ENCODE results near the gene AMN.

AMN gene

DNA sequence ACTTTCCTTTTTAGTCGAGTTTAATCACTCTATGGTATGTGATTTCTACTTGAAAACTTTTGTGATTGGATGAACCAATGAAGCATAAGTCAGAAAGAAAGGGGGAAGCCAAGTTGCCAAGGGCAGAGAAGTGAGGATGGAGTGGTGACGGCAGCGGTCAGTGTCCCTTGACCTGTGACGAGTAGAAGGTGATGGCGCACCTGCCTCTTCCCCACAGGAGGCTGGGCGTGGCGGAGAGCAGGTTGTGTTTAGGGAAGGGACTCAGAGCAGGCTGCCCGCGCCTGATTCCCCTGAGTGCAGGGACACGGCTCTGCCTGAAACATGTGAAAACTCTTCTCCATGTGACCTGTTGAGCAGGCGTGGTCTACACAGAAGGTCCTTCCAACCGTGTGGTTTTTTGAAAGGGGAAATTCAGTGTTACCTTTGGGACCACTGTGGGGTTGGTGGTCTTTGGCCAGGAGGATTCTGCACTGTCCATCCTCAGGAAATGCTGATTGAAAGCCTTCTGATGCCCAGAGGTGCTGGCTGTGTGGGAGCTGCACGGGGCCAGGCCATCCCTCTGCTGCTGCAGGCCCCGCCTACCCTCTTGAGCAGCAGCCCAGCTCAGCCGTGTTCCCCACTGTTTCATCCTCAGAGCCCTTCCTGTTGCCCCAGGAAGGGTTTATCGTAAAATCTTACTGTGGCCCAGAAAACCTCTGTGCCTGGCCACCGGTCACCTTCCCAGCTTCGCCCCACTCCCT lies 23.5 kb upstream of the AMN start:
- no peaks in the 10 kb centered on the region for H3K27me3 ChIP-seq (replicated peaks; ENCODE audit: insufficient read depth, low read length)
- TF ChIP-seq EZH2 (optimal IDR thresholded peaks at IDR 0.05; ENCODE audit: low read depth, low read length) (no peak), EZH2phosphoT487 (IDR thresholded peaks at IDR 0.05; ENCODE audit: low read length) (no peak)
- TF ChIP-seq, protein P1, sequence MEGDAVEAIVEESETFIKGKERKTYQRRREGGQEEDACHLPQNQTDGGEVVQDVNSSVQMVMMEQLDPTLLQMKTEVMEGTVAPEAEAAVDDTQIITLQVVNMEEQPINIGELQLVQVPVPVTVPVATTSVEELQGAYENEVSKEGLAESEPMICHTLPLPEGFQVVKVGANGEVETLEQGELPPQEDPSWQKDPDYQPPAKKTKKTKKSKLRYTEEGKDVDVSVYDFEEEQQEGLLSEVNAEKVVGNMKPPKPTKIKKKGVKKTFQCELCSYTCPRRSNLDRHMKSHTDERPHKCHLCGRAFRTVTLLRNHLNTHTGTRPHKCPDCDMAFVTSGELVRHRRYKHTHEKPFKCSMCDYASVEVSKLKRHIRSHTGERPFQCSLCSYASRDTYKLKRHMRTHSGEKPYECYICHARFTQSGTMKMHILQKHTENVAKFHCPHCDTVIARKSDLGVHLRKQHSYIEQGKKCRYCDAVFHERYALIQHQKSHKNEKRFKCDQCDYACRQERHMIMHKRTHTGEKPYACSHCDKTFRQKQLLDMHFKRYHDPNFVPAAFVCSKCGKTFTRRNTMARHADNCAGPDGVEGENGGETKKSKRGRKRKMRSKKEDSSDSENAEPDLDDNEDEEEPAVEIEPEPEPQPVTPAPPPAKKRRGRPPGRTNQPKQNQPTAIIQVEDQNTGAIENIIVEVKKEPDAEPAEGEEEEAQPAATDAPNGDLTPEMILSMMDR (IDR thresholded peaks at IDR 0.05; ENCODE audit: low read length), result no peak
- no peaks in the 10 kb centered on the region for H3K9me3 ChIP-seq (replicated peaks; ENCODE audit: insufficient read depth, low read length)
- no peaks in the 10 kb centered on the region for H3K36me3 ChIP-seq (replicated peaks; ENCODE audit: insufficient read depth, low read length)
- no peaks in the 10 kb centered on the region for H3K9me2 ChIP-seq (replicated peaks; ENCODE audit: insufficient read depth, low read length)
- no peak overlapping the region for H2AFZ ChIP-seq (ENCODE audit: low read length)
- no peak overlapping the region for H3K9ac ChIP-seq (ENCODE audit: low read length)
- no peaks in the 10 kb centered on the region for H4K20me1 ChIP-seq (ENCODE audit: insufficient read depth, low read length)
- H3K27ac ChIP-seq (ENCODE audit: low read length), result no peak overlapping the region; the same call in 1 of the 2 replicates
- peaks cover 18% of the 10 kb centered on the region for H3F3A ChIP-seq (ENCODE audit: insufficient read depth, low read length)
- H3K4me3 ChIP-seq (ENCODE audit: low read length), result no peak overlapping the region
- DNase-seq, result no peak
- peaks cover 22% of the 10 kb centered on the region for H3K4me1 ChIP-seq (ENCODE audit: low read length)
- H3K79me2 ChIP-seq (ENCODE audit: low read length), result peaks cover 10% of the 10 kb centered on the region
- H3K4me2 ChIP-seq (ENCODE audit: low read depth, low read length), result no peak overlapping the region

DNA sequence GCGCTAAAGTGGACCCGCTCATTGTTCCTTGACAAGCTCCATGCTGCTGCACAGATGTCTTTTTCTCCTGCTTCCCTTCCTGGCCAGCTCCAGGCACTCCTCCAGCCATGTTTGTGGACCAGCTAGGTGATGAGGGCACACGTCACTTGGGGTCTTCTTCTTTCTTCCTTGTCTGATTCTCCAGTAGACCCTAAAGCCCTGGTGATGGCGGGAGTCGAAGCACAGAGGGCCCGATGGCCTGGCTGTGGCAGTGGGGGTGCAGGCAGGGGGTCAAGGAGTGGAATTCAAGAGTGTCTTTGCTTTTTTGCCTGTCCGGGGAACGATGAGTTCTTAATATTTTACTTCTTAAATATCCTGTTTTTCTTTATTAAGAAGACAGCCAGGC lies 23.0 kb upstream of the AMN start:
- Histone ChIP-seq H3K27me3 (replicated peaks; ENCODE audit: insufficient read depth, low read length) (no peaks in the 10 kb centered on the region), H3K4me1 (ENCODE audit: low read length) (peaks cover 22% of the 10 kb centered on the region), H3K36me3 (replicated peaks; ENCODE audit: insufficient read depth, low read length) (no peaks in the 10 kb centered on the region), H4K20me1 (ENCODE audit: insufficient read depth, low read length) (no peaks in the 10 kb centered on the region), H3K4me2 (ENCODE audit: low read depth, low read length) (no peak overlapping the region), H3K9ac (ENCODE audit: low read length) (no peak overlapping the region), H2AFZ (ENCODE audit: low read length) (no peak overlapping the region), H3K27ac (ENCODE audit: low read length) (no peak overlapping the region; the same call in 1 of the 2 replicates), H3K9me2 (replicated peaks; ENCODE audit: insufficient read depth, low read length) (no peaks in the 10 kb centered on the region), H3K4me3 (ENCODE audit: low read length) (no peak overlapping the region), H3K9me3 (replicated peaks; ENCODE audit: insufficient read depth, low read length) (no peaks in the 10 kb centered on the region), H3K79me2 (ENCODE audit: low read length) (peaks cover 10% of the 10 kb centered on the region), H3F3A (ENCODE audit: insufficient read depth, low read length) (peaks cover 18% of the 10 kb centered on the region)
- TF ChIP-seq, protein P1 (IDR thresholded peaks at IDR 0.05; ENCODE audit: low read length), result no peak
- TF ChIP-seq EZH2phosphoT487 (IDR thresholded peaks at IDR 0.05; ENCODE audit: low read length) (no peak), EZH2 (optimal IDR thresholded peaks at IDR 0.05; ENCODE audit: low read depth, low read length) (no peak)
- no peak for DNase-seq

DNA sequence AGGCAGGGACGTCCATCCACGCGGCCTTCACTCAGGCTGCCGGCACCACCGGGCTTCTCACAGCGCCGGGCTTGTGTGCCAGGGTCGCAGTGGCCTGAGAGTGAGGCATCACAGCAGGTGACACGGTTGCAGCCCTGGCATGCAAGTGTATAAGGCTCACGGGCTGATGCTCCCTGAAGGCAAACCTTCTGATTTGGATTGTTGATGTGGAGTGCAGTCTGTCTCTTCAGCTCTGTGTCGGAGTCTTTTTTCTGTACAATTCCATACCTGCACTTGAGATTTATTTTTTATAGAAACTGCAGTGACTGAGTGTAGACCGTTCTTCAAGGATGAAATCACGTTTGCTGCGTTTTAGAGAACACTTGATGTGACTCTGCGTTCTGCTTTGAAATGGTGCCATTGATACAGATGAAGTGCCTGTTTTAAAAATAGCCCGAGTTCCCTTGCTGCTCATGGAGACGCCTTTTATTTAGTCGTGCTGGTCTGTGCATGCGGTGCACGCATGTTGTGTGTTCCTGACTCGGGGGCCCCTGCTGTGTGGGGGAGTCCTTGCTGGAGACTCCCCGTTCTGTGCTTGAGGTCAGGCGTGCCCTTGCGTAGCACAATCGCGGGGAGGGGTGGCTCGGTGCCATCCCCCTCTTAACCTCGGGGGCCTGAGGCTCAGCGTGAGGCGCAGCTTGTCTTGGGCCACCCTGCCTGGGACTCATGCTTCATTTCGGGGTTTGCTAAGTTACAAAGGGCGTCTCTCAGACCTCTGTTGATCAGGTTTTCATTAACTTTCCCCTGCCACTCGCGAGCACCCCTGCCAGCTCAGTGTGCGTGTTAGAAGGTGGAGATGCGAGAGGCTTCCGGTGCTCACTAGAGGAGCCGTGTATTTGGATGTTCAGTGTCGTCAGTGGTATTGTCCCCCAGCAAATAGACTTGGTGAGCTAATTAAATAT lies 21.6 kb upstream of the AMN start:
- Histone ChIP-seq H3K27ac (ENCODE audit: low read length) (peak overlapping the region; percentile 96), H3K9ac (ENCODE audit: low read length) (peak overlapping the region; percentile 65), H3K4me2 (ENCODE audit: low read depth, low read length) (peak overlapping the region; percentile 87)

More for the DNA sequence above, 21.6 kb upstream of the AMN start:
- peaks cover 22% of the 10 kb centered on the region for H3K4me1 ChIP-seq (ENCODE audit: low read length)
- H3K36me3 ChIP-seq (replicated peaks; ENCODE audit: insufficient read depth, low read length), result no peaks in the 10 kb centered on the region
- H3K4me3 ChIP-seq (ENCODE audit: low read length), result peak overlapping the region; percentile 47
- DNase-seq, result peak; percentile 26
- H3F3A ChIP-seq (ENCODE audit: insufficient read depth, low read length), result peaks cover 18% of the 10 kb centered on the region
- H4K20me1 ChIP-seq (ENCODE audit: insufficient read depth, low read length), result no peaks in the 10 kb centered on the region
- peaks cover 10% of the 10 kb centered on the region for H3K79me2 ChIP-seq (ENCODE audit: low read length)
- H3K9me3 ChIP-seq (replicated peaks; ENCODE audit: insufficient read depth, low read length), result no peaks in the 10 kb centered on the region
- TF ChIP-seq, protein P1 (IDR thresholded peaks at IDR 0.05; ENCODE audit: low read length), result no peak
- TF ChIP-seq EZH2phosphoT487 (IDR thresholded peaks at IDR 0.05; ENCODE audit: low read length) (no peak), EZH2 (optimal IDR thresholded peaks at IDR 0.05; ENCODE audit: low read depth, low read length) (no peak)
- H3K9me2 ChIP-seq (replicated peaks; ENCODE audit: insufficient read depth, low read length), result no peaks in the 10 kb centered on the region
- H3K27me3 ChIP-seq (replicated peaks; ENCODE audit: insufficient read depth, low read length), result no peaks in the 10 kb centered on the region
- no peak overlapping the region for H2AFZ ChIP-seq (ENCODE audit: low read length)

Data from MM.1S (cell line).